RCC 7860 (cell line): Measurements from ENCODE around the gene PTPRT.
"Not testable (repeated sequence)": the region's sequence is repeated elsewhere in the genome, so short reads cannot be mapped to it uniquely, and the experiment has no call there.

Experiments
- DNase-seq: peaks from one replicate; pipeline ENCODE4 v3.0.0-alpha.2; 2015; ENCODE audit warnings: low spot score
- FAIRE-seq: peaks from 2 replicates; lab custom pipeline; 2012; peaks lifted over from hg19 to GRCh38; lab: Jason Lieb, UNC

PTPRT gene

DNA sequence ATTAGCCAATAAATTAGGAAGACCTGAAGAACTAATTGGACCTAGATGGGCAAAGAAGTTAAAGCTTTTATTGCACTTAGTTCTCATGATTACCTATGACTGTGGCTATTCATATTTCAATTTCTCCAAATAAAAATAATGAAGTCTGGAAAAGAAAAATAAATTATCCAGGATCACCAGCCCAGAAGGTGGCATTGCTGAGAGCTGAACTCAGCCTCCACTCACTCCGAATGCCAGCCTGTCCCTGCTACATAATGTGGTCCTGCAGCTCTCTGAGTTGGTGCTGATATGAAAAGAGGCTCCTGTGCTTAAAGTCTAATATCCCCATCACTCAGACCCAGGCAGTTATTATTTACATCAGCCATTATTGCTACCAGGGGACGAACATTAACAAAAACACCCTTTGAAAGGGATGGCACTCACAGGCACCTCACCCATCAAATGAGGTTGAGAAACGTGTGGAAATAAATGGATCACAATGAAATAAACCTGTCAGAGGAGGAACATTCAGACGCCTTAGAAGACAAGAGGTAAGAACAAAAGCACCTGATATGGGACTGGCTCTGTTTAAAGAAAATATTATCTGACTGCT, 921.8 kb downstream of the PTPRT start:
- no peak for FAIRE-seq
- no peak for DNase-seq

DNA sequence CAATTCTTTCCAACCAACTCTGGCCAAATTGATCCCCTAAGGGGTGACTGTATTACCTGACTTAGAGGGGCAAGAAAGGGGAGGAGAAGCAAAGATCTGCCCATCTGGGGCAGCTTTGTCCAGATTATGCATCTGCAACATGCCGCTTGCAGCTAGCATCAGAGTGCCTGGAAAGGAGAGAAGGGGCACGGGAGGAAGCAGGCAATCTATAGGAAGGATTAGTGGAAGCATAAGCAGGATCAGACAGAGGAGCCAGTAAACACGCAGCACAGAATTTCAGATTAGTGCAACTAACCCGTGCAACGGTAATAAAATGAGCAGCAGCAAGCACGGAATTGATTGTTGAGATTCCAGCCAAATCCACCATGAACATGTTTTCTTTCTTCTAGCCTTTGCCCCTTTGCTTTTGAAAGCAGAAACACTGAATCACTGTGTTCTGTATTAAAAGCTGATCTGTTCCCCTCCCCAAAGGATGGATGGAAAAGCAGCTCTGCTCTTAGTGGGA, 927.9 kb downstream of the PTPRT start:
- DNase-seq, result no peak
- FAIRE-seq, result no peak

DNA sequence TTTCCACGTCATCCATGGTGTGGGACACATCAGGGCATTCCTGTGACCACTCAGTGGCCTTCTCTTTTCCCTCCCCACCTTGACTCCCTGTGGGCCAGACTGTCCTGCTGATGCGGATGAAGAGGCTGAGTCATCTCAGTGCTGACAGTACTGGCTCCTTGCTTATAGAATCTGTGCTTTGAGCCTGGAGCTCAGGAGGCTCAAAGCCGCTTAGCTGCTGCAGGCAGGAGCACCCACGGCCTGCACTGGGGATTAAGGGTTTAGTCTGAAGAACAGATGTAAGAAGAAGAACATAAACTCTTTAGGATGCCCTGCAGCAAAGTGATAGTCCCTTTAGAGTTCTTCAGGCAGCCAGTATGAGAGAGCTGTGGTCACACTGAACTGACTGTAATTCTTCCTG, 929.5 kb downstream of the PTPRT start:
- no peak for FAIRE-seq

DNA sequence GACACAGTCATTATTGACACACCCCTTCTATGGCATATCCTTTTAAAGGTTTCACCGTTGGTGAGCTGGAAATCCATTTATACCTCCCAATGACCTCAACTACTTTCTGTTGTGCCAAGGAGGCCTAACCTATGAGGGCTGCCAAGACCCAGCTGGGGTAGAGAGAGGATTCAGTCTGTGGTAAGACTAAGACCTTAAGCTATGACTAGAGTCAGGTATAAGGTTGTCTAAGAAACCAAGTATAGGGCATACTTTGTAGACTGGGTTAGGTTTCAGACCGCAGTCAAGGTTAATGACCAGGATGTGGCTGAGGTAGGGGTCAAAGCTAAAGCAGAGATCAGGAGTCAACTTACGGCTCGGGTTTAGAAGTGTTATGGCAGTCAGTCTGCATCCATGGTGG, 930.3 kb downstream of the PTPRT start:
- FAIRE-seq (no peak), DNase-seq (no peak)

More for the DNA sequence above, 929.5 kb downstream of the PTPRT start:
- no peak for DNase-seq

DNA sequence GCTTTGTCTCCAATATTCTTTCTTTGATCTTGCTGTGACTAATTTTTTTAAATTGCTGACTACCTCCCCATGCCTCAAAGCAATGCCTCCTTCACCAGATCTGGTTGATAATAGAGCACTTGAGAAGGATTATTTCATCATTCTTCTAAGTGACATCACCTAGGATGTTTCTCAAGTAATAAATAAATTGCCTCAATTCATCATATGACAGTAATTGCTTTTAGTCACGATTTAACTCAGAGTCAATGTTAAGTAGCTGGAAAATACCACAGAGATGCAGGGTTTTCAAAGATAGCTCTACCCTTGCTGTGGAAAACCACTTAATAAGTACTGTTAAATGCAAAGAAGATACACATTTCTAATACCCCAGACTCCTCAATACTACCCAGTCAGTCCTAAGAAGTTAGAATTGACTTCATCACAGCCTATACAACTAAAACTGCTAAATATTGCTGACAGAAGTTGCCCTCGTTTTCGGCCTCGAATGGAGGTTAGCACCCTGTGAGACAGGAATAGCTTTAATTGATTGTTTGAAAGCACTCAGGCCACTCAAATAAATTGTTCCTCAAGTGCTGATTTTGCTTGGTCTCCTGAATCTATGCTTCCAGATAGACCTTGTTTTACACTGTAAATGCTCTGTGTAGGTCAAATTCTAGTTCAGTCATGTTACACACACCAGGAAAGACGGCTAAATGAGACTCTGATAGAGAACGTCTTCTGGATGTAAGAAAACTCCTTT, 931.0 kb downstream of the PTPRT start:
- no peak for FAIRE-seq

DNA sequence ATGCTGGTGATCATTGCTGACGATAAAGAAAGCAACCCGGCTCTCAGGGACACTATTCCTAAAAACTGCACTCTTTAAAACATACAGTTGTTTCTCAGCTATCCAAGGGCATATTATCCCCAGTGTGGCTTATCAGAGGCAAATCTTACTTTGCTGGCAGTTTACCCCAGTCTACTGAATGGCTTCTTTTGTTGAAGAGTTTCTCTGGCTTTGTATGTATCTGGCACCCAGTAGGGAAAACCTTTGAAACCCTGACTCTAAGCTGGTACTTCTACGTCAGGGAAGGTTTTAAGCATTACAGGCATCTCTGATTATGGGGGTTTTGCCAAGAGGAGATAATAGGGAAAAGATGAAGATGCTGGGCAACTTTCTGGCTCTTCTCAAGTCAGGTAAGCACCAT, 933.9 kb downstream of the PTPRT start:
- no peak for DNase-seq

More for the DNA sequence above, 931.0 kb downstream of the PTPRT start:
- no peak for DNase-seq

DNA sequence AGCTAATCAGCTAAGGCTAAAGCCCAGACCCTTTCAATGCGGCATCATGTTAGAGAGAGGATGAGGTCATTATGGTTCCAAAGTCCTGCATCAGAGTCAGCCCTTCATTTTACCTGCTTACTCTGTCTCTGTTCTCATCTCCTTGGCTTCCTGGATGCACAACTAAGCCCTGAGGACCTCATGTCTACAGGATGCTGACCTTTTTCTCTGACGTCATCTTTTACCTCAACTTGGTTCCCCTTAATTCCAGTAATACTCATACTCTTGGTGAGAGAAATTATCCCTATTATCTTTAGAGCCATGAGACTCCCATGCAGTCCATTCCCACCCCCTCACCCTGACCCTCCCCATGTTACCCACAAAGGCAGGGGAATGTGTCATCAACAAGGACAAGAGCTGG, 935.0 kb downstream of the PTPRT start:
- no peak for FAIRE-seq

More for the DNA sequence above, 933.9 kb downstream of the PTPRT start:
- no peak for FAIRE-seq

DNA sequence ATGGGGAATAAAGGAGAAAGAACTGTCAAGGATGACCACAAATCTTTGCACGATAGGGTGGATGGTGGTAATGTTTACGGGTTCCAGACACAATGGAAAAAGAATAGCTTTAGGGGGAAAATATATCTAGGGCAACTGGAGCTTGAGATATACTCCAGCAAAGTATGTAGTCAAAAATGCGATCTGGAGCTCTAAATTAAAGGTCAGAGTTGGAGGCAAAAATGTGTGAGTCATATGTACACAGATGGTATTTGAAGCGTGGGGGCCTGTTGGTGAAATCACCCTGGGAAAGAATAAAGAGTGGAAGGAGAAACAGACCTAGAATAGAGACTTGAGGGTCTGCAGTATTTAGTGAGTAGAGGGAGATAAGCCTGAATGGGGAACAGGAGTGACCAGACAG, 937.6 kb downstream of the PTPRT start:
- FAIRE-seq (no peak), DNase-seq (no peak)

More for the DNA sequence above, 935.0 kb downstream of the PTPRT start:
- DNase-seq, result no peak

DNA sequence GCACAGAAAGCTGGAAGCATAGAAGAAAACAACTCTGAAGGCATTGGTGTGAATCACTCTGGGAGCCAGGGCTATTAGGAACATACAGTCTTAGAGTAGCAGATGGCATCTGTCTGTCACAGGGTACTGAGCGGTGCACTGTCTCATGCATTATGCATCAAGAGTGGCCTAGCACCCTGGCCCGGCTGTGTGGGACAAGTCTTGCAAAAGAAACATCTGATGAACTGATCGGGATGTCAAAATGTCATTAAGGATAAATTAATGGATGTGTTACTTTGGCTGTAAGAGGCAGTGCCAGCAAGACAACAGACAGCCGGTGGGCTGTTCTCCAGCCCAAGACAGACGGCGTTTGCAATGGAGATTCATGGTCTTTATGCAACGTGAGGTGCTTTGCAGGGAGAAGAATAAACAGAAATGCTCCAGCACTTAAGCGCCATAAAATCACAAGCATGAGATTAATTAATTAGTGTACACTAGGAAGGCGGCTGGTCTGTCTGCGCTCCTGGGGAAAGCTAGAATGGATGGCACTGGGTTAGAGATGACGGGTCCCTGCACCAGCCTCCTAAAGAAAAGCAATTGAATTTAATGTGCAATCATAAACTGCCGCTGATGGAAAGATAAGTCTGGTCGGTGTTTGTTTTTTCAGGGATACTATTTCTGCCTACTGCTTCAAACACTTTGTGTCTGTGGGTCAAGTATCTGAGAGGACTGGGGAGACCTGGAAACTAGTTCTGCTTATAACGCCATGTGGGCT, 970.9 kb downstream of the PTPRT start:
- DNase-seq (no peak), FAIRE-seq (no peak)

DNA sequence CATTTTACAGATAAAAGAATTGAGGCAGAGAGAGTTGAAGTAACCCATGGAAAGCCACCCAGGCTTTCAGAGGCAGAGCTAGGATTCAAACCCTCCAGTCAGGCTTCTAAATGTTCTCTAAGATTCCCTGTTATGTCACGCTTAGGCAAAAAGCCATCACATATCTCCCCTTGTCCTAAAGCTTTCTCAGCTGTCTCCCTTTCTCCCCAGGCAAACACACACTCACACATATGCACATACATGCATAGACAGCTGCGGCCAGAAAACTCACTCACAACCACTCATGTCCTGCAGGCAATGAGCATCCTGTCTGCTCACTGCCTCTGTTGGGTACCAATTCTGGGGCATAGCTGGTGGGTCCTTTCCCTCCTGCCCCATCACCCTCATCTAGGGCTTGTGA, 975.6 kb downstream of the PTPRT start:
- FAIRE-seq (no peak), DNase-seq (no peak)

DNA sequence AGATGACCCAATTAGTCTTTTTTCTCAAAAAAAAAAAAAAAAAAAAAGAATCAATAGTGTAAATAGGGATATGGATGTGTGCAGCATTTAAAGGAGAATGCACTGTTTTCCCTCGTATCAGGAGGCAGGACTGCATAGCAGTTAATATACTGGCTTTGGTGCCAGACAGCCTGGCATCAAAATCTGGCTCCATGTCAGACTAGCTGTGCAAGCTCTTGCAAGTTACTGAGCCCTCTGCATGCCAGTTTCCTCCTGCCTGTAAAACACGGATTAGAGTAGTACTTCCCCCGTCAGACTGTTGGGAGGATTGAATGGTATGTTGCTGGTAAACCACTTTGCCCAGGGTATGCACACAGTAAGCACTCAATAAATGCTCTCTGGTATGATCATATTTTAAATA, 977.3 kb downstream of the PTPRT start:
- DNase-seq (no peak), FAIRE-seq (no peak)

DNA sequence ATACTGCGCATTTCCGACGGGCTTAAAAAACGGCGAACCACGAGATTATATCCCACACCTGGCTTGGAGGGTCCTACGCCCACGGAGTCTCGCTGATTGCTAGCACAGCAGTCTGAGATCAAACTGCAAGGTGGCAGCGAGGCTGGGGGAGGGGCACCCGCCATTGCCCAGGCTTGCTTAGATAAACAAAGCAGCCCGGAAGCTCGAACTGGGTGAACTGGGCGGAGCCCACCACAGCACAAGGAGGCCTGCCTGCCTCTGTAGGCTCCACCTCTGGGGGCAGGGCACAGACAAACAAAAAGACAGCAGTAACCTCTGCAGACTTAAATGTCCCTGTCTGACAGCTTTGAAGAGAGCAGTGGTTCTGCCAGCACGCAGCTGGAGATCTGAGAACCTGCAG, 983.1 kb downstream of the PTPRT start:
- not testable (repeated sequence) for DNase-seq, FAIRE-seq

DNA sequence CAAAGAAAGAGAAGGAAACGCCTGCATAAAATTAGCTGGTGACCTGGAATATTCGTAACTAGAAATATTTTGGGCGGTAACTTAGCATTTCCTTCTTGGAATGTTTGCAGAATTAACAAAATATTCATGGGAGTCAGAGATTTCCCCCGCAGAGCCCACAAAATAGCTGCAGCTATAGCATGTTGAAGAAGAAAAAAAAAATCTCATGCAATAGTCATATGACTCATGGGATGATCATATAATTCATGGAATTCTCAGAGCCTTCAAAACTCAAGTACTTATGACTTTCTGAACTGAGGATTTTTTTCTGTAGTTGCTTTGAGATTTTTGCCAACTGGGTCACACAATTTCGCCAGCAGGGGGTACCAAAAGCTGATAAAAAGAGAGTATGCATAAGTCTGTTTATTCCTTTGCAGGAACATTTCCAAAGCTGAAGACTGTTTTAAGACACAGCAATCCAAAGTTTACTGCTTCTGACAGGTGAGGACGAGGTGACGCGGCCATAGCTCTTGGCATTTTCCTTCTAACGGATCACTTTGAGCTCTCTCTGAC, 985.5 kb downstream of the PTPRT start:
- FAIRE-seq (no peak), DNase-seq (no peak)

DNA sequence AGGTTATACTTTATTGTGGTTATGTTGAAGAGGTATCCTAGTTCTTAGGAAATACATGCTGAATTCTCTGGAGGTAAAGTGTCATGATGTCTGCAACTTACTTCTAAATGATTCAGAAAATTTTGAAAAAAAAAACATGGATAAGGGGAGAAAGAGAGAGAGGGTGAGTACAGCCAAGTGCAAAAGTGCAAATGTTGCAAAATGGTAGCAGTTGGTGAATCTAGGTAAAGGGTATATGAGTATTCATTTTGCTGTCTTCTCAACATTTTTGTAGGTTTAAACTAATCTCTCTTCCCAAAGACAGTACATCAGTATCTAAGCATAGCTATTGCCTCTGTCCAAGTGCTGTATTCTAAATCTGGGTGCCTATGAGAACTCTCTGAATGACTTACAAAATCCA, 992.1 kb downstream of the PTPRT start:
- FAIRE-seq (no peak), DNase-seq (no peak)

DNA sequence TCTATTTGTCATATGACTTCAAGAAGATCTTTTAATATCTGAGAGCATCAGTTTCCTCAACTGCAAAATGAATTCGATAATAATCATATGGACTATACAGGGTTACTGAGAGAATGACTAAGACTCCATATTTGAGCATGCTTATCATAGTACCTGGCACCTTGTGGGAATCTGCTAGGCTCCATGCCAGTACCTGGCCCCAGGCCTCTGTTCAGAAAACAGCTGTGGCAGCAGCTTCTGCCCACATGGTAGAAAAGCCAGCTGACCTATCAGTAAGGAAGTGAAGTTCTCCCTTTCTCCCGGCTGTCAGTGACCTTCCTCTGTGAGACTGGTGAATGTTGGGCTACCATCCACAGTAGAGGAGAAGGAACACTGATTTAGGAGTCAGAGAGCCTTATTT, 996.6 kb downstream of the PTPRT start:
- FAIRE-seq (no peak), DNase-seq (no peak)

DNA sequence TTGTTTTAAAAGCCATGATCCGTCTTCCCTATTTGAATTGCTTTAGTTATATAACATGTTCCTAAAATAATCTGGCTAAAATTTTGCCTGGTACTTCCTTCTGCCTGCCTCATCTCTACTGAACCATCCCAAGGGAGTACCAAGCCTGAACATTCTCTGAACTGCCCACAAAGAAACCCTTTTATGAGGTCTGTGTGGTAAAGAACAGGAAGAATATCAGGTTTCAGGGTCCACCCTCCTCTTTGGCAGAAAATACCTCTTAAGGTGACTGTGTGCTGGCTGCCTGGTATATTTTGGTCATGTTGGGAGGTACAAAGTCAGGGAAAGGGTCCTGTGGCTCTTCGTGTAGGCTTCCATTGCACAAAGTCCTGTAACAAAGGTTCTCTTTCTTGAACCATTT, 997.4 kb downstream of the PTPRT start:
- FAIRE-seq (no peak), DNase-seq (no peak)

DNA sequence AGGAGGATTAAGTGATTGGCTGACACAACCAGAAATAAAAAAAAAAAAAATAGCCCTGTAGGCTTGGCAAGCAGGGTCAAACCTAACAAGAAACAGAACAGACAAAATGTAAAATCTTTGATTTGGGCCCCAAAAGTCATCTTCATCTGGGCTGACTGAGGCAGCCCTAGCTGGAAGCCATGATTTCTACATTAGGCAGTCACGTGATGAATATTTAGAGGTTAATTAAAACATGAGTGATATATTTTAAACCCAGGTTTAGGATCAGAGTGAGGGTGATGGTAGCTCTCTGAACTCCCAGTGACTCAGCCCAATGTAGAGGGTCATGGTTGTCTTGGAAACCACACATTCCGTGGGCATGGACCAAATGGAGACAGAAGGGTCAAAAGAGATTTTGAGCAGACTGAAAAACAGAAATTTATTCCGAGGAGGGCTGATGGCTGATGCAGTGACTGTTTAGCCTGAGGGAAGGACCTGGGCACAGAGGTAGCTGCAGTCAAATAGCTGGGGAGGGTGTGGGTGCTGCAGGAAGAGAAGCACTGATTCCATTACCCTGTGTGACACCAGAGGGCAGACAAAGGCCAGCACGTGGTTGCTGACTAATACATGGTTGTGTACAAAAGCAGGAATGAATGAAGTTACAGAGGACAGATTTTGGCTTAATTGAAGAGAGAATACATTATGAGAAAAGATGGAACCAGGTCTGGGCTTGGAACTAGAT, 998.4 kb downstream of the PTPRT start:
- FAIRE-seq, result no peak
- DNase-seq, result no peak

DNA sequence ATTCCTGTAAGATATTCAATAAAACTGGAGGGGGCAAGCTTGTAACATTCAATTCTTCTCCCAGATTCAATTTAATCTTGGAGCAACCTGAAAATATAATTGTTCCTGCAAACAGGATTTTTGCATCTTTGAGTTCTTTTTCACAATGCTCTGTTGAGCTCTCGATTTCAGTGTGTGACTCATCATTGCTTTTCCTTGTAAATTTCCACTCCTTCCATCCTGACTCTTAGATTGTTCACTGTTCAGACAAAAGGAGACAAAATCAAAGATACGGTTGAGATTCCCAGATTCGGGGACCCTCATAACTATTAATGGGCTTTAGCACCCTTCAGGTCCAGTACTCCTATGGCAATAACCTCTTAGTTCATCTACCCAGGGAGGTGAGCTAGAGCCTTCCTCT, 999.6 kb downstream of the PTPRT start:
- no peak for FAIRE-seq

DNA sequence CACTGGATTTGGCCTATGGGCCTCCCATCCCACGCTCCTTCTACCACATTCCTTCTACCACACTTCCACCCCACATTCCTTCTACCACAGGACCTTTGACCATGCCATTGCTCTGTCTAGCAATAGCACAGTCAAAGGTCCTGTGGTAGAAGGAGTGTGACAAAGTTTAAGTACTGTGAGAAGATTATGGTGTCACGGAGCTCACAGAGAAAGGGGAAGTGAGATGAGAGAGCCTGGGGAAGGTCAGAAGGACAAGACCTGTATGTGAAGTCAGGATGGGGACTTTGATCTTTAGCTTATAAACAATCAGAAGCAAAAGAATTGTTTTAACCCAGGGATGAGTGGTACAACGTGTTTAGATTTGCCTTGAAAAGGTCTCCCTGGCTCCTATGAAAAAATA, 1003.4 kb downstream of the PTPRT start:
- FAIRE-seq (no peak), DNase-seq (no peak)

More for the DNA sequence above, 999.6 kb downstream of the PTPRT start:
- DNase-seq, result no peak

DNA sequence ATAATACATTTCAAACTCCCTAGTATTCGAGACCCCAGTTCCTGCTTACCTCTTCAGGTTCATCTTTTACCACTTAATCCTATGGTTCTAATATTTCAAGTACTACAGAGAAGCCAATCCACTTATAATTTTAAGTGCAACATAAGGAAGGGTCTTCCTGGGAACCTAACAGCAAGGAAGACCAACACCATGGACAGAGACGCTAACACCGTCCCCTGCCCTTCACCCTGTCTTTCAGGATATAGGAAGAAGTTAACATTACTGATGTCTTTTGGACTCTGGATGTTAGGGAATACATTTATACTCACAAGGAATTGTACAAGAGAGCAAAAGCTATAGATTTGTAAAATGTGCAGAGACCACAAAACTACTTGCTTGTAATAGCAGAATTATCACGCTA, 1006.6 kb downstream of the PTPRT start:
- FAIRE-seq, result no peak
- DNase-seq, result no peak

DNA sequence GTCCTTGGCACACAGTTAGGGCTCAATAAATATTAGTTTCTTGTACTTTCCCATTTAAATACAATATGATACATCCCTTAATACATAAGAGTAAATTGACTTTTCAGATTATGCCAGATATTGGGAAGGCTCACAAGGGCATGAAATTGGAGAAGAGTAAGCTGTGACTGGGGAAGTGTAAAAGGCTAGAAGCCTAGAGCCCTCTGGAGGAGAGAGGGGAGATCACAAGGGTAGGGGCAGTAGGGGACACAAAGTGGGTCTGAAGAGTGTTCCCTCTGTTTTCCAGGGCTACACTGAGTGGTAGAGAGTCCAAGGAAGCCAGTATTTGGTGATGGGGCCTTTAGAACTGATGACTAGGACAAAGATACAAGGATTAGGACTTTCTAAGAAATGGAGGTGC, 1008.6 kb downstream of the PTPRT start:
- FAIRE-seq, result no peak
- DNase-seq, result no peak
